GM19467 (cell line): Measurements from ENCODE around the gene SLC16A2.
"Not testable (repeated sequence)": the region's sequence is repeated elsewhere in the genome, so short reads cannot be mapped to it uniquely, and the experiment has no call there.

Source experiments
- ATAC-seq: cut with Tn5 transposase; IDR thresholded peaks from one replicate; pipeline ENCODE4 v1.9.1; 2021; ENCODE audit warnings: mild to moderate bottlenecking, moderate library complexity; ENCODE audit not compliant: unreplicated experiment

SLC16A2 gene

DNA sequence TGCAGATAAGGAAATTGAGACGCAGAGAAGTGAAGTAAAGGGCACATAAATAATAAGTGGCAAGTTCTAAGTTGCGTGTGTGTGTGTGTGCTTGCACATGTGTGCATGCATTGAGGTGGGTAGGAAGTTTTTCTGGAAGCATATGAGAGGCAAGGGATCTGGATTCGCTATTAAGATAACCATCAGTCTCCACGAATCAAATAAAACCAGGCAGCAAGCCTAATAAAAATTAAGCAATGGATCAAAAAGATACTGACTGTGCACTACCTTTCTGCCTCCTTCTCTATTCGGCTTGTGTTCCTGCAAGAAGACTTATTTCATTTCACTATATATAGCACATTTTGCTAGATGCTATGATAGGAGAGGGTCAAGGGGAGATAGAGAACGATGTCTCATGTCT lies 23.8 kb downstream of the SLC16A2 start:
- no peak for ATAC-seq

DNA sequence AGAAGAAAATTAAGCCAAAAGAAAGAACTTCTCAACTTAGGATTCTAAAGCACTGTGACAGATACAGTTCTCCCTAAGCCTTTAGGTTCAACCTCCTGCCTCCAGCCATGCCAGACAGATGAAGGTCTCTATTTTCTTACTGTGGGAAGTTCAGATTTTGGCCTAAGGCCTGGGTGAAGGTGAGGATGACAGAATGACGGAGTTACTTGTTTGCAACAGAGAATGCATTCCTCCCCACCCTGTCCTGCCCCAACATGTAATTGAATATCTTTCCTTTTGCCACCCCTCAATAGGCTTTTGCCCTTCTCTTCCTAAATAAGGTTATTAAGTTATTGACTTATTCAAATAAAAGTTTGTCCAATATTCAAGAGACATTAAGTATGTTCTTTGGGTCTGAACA lies 25.6 kb downstream of the SLC16A2 start:
- ATAC-seq: no peak

DNA sequence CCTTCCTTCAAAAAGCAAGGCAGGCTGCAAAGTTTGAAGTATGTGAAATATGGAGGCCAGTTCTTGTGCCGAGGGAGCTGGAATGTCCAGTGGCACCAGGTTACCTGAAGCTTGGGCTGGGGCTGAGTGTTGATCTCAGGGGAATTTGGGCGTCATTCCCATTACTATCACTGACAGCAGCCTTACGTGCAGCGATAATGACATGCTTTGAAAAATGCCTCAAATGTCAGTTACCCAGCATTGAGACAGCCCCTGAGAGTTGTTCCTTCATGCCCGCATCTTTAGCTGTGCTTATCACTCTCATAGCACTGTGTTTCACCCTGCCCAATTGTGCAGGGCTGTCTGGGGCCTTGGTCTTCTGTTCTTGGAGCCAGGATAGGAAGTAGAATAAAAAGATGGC lies 27.4 kb downstream of the SLC16A2 start:
- ATAC-seq: no peak

DNA sequence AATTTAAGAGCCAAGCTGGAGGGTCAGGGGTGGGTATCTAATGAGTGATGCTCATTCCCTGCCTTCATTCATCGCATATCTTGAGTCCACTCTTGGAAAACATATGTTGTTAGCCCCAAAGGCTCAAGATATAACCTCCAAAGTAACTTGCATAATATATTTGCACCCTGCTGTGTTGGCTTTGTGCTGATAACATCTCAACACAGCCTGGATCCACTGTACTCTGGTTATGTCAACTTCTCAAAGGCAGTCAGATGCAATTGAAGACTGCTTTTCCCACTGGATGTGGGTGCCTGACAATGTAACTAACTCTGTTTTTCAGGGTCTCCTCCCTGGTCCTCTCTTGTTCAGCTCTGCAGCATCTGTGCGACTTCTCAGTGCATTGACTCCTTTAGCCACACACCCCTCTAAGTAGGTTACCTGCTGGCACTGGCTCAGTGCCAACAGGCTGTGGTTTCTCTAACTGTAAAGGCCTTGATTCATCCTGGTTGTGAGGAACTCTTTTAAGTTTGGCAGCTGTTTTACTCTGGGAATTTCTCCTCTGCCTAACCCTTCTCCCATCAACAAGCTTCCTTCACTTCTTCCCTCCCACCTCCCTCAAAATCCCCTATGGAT lies 28.1 kb downstream of the SLC16A2 start:
- no peak for ATAC-seq

DNA sequence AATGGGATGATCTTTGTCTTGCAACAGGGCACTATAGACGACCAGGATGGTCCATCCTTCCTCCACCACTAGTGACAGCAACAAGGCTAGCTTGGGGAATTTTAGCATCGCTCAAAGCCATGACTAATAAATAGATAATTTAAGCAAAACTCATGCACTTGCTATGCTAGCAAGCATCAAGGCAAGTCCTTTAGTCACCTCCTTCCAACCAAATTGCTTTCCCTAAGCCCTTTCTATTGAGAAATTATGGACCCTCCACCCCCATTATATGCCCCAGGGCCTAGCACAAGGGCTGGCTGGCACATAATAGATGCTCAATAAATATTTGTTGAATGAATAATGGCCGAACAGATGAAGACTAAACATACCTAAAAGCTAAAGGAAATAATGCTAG lies 28.6 kb downstream of the SLC16A2 start:
- no peak for ATAC-seq

DNA sequence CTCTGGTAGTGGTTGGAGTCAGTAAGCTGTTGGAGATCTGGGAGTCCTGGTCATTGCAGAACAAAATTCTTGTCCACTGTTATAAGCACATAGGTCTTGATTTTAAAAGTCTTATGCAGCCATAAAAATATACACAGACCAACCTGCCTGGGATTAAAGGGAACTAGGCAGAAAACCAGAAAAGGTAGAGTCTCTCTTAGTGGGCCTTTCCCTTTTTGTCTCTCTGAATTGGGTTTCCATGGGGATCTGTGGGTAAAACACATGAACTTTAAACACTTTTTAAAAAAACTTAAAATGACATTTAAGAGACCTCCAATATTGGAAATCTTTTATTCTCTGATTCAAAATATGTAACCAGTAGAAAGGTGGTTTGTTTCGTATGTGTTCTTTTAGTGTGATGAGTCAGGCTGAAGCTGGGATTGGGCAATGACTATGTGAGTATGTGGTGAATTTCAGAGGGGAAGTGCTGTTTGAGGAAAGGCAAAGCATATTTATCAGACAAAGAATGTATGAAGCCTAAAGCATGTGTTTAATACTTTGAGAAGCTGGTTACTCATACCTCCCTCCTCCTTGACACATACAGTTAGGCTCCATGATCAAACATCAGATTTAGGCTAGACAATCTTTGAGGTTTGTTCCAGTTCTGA lies 29.6 kb downstream of the SLC16A2 start:
- ATAC-seq: no peak

DNA sequence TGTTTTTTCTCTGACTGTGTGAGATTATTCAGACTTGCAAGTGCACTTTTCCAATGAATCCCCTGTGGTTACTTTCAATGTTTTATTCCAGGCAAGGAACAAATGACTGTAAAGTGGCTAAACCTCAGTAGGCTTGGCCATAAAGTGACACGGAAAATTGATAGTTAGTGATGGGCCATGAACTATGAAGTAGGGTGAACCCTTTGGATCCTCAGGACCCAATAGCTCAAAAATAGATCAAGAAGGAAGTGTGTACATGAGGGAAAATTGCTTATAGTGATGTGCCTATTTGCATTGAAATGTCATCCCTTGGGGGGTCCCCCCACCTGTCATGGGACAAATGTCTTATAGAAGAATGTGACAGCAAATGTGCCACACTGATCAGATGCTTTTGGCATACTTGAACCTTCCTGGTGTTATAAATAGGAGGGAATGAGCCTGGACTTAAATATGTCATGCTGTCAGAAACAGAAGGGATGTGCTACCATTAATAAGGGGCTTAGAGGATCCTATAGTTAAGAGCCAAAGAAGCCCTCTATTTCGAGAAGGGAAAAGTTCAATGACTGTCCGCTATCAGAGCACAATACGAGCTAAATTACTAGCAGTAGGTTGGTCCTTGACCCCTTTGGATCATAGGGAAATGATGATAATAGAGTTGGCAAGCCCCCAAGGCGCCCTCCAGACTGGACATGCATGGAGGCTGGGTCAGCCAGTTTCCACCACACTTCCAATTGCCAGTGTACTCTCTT lies 30.3 kb downstream of the SLC16A2 start:
- no peak for ATAC-seq

DNA sequence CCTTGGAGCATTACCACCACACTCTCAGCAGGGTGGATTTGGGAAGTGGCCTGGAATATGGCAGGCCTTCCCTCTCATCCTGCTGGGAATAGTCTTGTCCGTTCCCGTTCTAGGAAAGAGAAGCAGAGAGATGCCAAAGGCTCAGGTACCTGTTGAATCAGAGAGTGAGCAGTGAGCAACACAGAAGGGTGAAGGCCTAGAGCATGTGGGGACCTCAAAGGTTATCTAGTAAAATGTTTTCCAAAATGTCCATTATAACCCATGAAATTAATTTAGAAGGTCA lies 30.8 kb downstream of the SLC16A2 start:
- no peak for ATAC-seq

DNA sequence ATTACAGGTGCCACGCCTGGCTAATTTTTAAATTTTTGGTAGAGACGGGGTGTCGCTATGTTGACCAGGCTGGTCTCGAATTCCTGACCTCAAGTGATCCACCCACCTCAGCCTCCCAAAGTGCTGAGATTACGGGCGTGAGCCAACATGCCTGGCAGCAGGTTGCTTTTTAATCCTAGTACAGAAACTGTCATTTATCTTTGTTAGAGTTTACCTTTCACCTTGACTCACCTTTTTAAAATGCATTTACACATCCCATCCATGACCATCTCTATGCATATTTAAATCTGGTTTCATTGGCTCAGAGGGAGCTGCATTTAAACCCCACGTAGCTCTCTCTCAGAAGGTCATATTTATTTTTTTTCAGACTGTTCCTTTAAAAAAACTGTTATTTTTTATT lies 31.9 kb downstream of the SLC16A2 start:
- ATAC-seq: no peak

DNA sequence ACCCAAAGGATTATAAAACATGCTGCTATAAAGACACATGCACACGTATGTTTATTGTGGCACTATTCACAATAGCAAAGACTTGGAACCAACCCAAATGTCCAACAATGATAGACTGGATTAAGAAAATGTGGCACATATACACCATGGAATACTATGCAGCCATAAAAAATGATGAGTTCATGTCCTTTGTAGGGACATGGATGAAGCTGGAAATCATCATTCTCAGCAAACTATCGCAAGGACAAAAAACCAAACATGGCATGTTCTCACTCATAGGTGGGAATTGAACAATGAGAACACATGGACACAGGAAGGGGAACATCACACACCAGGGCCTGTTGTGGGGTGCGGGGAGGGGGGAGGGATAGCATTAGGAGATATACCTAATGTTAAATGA lies 32.9 kb downstream of the SLC16A2 start:
- not testable (repeated sequence) for ATAC-seq

DNA sequence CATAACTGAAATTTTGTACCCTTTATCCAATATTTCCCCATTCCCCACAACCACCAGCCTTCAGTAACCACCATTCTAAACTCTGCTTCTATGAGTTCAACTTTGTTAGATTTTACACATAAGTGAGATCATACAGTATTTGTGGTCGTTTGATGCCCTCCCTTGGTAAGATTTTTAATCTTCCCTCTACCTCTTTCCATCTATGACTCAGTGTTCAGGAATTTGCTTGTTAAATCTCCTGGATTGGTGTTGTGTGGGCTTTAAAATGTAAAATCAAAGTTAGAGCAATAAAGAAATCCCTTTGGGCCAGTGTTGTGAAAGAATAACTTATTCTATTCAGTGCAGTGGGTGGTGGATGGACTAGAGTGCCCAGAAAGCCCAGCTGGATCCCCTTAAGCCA lies 37.4 kb downstream of the SLC16A2 start:
- no peak for ATAC-seq

DNA sequence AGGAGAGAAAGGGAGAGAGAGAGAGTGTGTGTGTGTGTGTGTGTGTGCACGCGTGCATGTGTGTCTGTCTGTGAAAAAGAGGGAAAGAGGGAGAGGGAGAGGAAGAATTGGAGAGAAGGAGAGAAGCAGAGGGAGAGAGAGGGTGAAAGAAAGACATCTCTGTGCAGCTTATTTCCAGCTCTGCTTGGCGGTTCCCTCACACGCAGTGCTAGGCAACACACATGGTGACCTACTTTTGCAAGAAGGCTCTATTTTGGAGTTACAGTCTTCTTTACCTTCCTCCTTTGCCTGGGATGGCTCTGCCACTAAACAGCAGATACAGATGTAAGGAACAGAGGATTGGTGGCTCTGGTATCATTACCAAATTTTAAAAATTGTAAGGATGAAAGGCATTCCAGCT lies 40.1 kb downstream of the SLC16A2 start:
- ATAC-seq: no peak

DNA sequence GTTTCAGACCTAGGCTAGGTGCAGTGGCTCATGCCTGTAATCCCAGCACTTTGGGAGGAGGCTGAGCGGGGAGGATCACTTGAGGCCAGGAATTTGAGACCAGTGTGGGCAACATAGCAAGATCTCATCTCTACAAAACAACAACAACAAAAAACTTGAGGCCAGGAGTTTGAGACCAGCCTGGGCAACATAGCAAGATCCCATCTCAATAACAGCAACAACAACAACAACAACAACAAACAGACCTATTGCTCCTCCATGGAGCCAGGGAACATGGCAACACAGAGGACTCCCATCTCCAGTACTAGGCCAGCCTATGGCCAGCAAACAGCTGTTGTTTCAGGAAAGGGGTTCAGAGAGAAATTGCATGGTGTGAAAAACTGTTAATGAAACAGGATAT lies 43.4 kb downstream of the SLC16A2 start:
- no peak for ATAC-seq

DNA sequence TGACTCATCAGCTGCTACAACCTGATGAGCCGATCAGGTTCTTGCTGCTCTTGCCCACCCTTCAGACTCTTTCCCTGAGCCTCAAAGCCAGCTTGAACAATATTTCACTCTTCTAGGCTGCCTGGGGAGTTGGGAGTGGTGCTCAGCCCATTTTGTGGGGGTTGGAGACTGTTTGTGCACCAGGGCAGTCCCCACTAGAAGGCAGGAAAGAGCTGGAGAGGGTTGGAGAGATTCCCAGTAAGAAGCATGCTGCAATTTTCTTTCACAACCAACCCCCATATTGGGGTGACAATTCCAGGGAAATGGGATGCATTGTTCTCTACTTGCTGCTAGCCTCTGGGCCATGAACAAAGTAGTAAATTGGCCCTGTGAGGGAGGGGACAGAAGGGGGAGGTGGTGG lies 44.1 kb downstream of the SLC16A2 start:
- no peak for ATAC-seq

DNA sequence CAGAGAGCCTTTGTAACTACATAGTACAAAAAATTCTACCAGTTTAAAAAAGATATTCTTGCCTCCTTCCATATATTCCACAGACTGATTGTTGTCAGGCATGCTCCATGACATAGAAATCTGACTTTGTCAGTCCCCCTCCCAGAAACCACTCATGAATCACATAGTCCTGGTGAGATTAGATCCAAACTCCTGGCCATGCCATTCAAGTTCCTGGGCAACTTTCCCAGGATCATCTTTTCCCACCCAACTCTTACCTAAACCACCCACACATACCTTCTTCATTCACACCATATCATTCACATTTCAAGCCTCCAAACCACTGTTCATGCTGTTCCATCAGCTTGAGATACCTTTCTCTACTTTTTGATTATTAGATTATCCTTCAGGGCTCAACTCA lies 46.4 kb downstream of the SLC16A2 start:
- ATAC-seq: no peak

DNA sequence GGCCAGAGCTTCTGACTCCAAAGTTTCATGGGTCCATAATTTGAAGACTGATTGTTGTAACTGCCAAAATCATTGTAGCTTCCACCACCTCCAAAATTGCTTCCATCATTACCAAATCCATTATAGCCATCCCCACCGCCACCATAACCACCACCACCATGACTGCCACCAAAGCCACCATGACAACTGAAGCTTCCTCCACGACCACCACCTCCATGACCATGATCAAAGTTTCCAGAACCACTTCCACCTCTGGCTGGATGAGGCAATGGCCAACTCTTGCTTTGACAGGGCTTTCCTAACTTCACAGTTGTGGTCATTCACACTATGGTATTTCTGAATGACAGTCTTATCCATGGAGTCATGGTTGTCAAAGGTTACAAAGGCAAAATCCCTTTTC lies 51.8 kb downstream of the SLC16A2 start:
- ATAC-seq: not testable (repeated sequence)

DNA sequence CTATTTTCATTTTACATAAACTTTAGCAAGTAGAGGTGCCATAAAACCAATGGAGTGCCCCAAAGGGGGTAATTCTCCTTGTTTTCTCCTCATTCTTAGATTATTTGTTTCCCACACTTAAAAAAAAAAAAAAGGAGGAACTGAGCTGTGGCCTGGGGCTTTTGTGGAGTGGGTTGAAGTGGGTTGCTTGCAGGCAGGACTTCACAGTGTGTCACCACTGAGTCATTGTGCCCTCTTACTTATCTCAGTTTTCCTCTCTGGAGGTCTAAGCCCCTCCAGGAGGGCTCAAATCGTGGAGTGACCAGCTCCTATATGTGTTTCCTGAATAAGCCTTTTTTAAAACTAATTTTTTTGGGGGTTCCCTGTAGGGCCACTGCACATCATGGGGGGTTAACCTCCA lies 69.0 kb downstream of the SLC16A2 start:
- ATAC-seq: no peak

DNA sequence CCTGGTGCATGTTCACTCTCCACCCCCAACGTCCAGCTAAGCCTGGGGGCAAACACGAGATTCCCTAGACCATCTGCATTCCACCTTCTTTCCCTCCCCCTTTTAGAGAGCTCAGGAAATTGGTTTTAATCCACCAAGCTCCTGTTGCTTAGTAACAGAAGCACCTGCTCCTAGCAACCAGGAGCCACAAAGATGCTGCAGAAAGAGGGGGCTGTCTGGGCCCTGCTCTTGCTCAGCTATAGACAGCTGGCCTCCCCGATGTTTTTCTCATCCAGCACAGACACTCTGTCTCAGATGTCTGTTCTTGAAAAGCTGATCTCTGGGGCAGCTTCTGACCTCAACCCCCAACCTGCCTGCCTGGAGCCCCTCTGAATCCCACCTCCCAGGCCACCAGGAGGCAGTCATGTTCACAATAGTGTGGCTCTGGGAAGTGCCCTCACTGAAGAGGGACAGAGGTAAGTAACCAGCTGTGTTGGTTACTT lies 71.5 kb downstream of the SLC16A2 start:
- peak; percentile 64 for ATAC-seq

DNA sequence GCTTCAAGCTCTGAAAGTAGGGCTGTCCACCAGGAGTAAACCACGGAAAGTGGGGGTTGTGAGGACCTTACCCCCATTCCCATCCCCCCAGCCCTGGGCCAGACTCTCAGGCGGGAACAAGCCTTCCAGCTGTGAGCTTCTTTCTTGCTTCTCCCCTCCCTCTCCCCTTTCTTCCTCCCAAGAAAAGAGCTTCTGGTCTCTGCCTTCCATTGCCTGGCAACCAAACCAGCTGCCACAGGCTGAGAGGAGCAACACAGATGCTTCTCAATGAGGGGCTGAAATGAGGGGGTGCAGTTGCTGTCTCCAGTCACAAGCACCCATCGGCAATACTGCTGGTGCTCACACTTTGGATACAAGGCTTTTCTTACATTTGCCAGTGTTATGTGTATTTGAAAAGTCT lies 72.5 kb downstream of the SLC16A2 start:
- no peak for ATAC-seq

DNA sequence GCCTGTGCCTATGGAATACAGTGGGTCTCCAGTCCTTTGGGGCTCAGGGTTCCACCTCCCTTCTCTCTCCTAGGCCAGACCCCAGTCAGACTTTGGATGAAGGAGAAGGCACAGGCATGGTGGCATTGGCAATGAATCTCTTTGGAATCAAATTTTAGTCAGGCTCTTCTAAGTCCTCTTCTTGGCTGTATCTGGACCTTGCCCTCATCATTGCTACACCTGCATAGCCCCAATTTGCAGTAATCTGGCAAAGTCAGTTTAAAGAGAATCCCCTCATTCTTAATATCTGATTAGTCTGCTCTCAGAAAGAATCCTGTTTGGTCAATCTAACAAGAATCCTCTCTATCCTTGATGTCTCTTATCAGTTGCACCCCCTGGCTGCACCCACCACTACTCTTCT lies 77.6 kb downstream of the SLC16A2 start:
- ATAC-seq: no peak

DNA sequence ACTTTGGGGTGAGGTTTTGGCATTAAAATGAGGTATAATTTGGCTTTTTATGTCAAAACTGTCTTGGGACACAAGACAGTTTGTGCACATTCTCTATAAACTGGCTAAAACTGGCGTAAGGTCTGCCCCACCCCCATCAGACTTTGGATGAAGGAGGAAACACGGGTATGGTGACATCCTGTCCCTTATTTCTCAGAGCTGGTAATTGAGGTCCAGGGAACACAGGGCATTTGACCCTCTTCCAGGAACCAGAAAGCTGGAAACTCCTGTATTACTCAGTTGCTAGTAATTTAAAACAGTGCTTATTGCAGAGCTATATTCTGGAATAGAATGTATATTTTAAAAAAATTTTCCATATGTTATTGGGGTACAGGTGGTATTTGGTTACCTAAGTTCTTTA lies 78.8 kb downstream of the SLC16A2 start:
- no peak for ATAC-seq

DNA sequence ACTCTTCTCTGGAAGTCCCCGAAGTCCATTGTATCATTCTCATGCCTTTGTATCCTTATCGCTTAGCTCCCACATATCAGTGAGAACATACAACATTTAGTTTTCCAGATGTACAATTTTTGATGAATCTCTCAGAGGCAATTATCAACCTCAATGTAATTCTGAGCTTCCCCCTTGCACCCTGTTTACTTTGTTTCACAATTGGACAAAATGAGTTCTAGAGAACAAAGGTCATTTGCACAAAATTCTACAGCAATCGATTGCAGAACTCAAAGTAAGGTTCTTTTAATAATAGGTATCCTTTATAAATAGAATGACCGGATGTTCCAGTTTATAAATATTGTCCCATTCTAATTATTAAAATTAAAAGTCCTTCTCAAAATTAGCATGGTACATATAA lies 79.3 kb downstream of the SLC16A2 start:
- ATAC-seq: no peak

DNA sequence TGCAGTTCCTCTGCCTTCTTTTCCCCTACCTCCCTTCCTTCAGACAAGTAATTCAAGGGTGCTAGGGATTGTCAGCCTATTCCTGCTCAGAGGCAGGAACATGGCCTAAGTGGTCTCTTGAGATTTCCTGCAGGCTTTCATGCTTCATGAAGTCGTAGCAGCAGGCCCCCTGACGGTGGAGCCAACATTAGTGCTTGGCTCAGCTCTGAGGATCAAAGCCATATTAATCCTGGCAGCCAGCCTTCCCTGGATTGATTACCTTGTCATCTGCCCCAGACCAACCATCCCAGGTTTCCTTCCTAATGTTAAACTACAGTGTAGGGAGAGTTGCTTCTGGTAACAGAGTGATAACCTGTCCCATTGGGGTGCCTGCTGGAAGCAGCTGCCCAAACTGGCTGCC lies 84.1 kb downstream of the SLC16A2 start:
- ATAC-seq: no peak
